Esophagus squamous epithelium (tissue), 5 donors: ENCODE results near the gene RTN4R. TPM values are rescaled to one million over a fixed set of nuclear protein-coding genes. Genes with fewer than 3 reads are reported as not detected.

Experiments
- DNase-seq: peaks from one replicate; lab custom pipeline; 2025; lab: John Stamatoyannopoulos, UW
- H3K27ac ChIP-seq, 4 donors: fragments of 200-600 bp; sonication (generic); one replicate each; pipeline ENCODE4 v1.5.1; 2016 to 2019; ENCODE audit warnings: mild to moderate bottlenecking in 1 of 4
- H3K27me3 ChIP-seq, 4 donors: fragments of 200-600 bp; sonication (generic); 1 replicate in 3 of 4; 2 replicates in 1 of 4; pipeline versions ENCODE4 v1.5.1 to v1.6.0; 2017 to 2021; ENCODE audit warnings: antibody characterized with exemption in 1 of 4
- H3K36me3 ChIP-seq, 3 donors: fragments of 200-600 bp; sonication (generic); one replicate each; pipeline ENCODE4 v1.5.1; 2016 to 2019
- H3K4me1 ChIP-seq, 3 donors: fragments of 200-600 bp; sonication (generic); one replicate each; pipeline ENCODE4 v1.5.1; 2017 to 2019
- H3K4me3 ChIP-seq, 4 donors: fragments of 200-600 bp; sonication (generic); 1 replicate in 3 of 4; 2 replicates in 1 of 4; pipeline ENCODE4 v1.5.1; 2016 to 2019; ENCODE audit warnings: mild to moderate bottlenecking in 2 of 4, moderate library complexity in 1 of 4
- H3K9me3 ChIP-seq, 3 donors: fragments of 200-600 bp; sonication (generic); one replicate each; pipeline ENCODE4 v1.5.1; 2016 to 2019
- POLR2A ChIP-seq, 4 donors: fragments of 450-650 bp; IDR thresholded peaks; one replicate each; pipeline ENCODE4 v1.6.1; 2017; ENCODE audit warnings: antibody characterized with exemption in 4 of 4, mild to moderate bottlenecking in 4 of 4, moderate library complexity in 3 of 4
- WGBS, 2 donors: methylation state at CpG; one replicate each; pipeline ENCODE4 v1.1.5; 2018; 5-methylcytosine and 5-hydroxymethylcytosine counted together
- intact Hi-C: fragments of 100-400 bp; cut with DNase I; formaldehyde crosslinking; loops from one replicate; pipeline ENCODE4 v1.15.0; 2022
- total RNA-seq, 4 donors: library from RNA; depleted of rRNA; stranded (reverse); fragments of >200 nt; gene quantifications; one replicate each; pipeline ENCODE4 v1.1.0, GENCODE V29; 2016
- TF ChIP-seq, protein P1 (sequence below), 6 experiments: fragments of 450-650 bp in 4 of 6; fragments of 200-600 bp in 2 of 6; sonication (generic) in 2 of 6; IDR thresholded peaks; one replicate each; pipeline ENCODE4 v1.5.1; 2016 to 2019; ENCODE audit warnings: antibody characterized with exemption in 6 of 6, mild to moderate bottlenecking in 4 of 6, moderate library complexity in 4 of 6
- donor health status: DM: yes; HTN: yes; CAD: no.

RTN4R gene
- total RNA-seq, 4 donors from 2014 or later, result 0.97 to 3.9 (median 2.5) TPM

DNA sequence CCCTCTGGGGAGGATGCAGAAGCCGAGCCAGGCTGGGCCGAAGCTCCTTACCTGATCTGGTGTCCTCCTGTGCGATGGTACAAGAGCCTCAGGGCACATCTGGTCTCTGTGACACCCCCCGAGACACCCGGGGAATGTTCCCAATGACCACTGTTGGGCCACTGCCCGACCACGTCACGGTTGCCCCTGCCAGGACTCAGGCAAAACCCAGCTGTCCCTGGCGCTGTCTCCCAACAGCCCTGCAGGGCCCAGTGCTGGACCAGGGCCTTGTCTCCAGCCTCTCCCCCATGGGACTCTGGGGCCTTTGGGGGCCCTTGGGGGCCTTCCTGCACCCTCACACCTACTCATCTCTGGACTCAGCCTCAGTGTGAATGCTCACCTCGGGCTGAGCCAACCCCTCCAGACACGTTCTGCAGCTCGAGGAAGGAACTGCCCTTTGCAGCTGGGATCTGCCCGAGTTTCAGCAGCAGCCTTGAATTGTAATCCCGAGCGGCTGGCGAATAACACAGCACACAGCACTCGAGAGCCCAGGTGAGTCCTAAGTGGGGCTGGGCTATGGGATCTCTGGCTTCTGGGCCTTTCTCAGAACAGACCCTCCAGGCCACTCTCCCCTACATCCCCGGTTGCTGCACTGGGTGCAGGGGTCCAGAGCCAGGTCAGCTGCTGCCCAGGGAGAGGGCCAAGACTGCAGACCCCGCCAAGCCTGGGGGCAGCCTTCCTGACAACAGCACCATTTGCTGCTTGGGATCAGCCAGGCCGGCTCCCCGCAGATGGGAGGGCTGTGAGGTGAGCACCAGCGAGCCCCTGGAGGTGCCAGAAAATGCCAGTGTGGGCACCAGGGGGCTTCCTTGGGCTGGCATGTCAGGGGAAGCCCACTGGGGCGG is 39.8 kb downstream of the RTN4R start:
- H3K4me1 ChIP-seq, result peaks cover 0 to 10% (median 0%) of the 10 kb centered on the region in 3 donors
- H3K27ac ChIP-seq, result no peak overlapping the region
- DNase-seq, result no peak
- no peak overlapping the region for H3K4me3 ChIP-seq
- WGBS, 2 donors, result no CpG with 5 or more reads among the region's 23 CpGs
- intact Hi-C loops, result loop anchor here (10.0 kb wide), 1 partner anchor 63 kb away; no protein-coding TSS in a partner anchor
- TF ChIP-seq, protein P1, sequence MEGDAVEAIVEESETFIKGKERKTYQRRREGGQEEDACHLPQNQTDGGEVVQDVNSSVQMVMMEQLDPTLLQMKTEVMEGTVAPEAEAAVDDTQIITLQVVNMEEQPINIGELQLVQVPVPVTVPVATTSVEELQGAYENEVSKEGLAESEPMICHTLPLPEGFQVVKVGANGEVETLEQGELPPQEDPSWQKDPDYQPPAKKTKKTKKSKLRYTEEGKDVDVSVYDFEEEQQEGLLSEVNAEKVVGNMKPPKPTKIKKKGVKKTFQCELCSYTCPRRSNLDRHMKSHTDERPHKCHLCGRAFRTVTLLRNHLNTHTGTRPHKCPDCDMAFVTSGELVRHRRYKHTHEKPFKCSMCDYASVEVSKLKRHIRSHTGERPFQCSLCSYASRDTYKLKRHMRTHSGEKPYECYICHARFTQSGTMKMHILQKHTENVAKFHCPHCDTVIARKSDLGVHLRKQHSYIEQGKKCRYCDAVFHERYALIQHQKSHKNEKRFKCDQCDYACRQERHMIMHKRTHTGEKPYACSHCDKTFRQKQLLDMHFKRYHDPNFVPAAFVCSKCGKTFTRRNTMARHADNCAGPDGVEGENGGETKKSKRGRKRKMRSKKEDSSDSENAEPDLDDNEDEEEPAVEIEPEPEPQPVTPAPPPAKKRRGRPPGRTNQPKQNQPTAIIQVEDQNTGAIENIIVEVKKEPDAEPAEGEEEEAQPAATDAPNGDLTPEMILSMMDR (IDR thresholded peaks at IDR 0.05), result no peak
- TF ChIP-seq POLR2A (IDR thresholded peaks at IDR 0.05), result no peak
- no peaks in the 10 kb centered on the region for H3K36me3 ChIP-seq
- peaks cover 0 to 16% (median 0%) of the 10 kb centered on the region in 4 donors for H3K27me3 ChIP-seq
- no peaks in the 10 kb centered on the region for H3K9me3 ChIP-seq

DNA sequence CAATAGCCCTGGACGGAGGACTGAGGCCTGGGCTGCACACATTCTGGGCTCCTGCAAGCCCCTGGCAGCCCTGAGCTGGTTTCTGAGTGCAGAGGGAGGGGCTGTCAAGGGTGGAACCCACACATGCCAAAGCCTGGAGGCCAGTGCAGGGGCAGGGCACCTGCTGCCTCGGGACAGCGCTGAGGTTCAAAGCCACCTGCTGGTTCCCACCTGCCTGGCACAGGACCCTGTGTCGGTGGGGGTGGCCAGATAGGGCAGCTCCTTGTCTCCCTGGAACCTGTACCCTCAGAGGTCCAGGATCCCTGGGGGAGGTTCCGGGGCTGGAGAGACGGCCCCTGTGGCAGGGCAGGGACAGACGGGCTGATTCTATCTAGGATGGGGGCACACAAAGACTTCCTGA is 40.8 kb downstream of the RTN4R start:
- Histone ChIP-seq H3K27me3 (peaks cover 0 to 16% (median 0%) of the 10 kb centered on the region in 4 donors), H3K4me3 (no peak overlapping the region), H3K9me3 (no peaks in the 10 kb centered on the region), H3K36me3 (no peaks in the 10 kb centered on the region), H3K27ac (no peak overlapping the region), H3K4me1 (peaks cover 0 to 15% (median 0%) of the 10 kb centered on the region in 3 donors)
- WGBS, 2 donors, result 100% methylated on average over 1 of the region's 7 CpGs; no CpG with 5 or more reads in 1 of the 2 donors
- no peak for DNase-seq
- TF ChIP-seq, protein P1 (IDR thresholded peaks at IDR 0.05), result no peak
- no peak for TF ChIP-seq POLR2A (IDR thresholded peaks at IDR 0.05)
- intact Hi-C loops, result loop anchor here (10.0 kb wide), 1 partner anchor 63 kb away; no protein-coding TSS in a partner anchor

DNA sequence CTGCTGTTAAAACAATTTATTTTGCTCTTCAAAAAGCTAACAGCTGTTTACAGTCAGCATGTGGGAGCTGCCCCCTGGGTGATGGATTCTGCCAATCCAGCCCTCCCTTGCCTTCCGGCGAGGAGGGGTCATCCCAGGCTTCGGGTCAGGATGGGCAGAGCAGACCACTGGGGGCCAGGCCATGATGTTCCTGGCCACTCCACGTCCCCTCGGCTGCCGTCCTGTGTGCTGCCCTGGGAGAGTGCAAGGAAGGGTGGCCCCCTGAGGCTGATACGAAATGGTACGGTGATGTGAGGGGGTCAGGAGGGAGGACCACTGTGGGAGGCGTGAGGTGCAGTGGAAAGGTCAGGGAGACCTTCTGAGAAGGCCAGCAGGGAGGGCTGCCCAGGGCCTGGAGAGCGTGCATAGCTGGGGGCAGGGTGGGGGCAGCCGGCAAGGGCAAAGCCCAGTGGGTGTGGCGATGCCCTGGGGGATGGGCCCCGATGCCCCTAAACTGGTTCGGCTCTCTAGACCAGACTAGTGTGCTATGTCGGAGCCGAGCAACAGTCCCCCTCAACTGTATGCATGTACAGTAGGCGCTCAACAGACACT is 41.3 kb downstream of the RTN4R start:
- intact Hi-C loops, result loop anchor here (10.0 kb wide), 1 partner anchor 62 kb away; no protein-coding TSS in a partner anchor
- no peak for DNase-seq

DNA sequence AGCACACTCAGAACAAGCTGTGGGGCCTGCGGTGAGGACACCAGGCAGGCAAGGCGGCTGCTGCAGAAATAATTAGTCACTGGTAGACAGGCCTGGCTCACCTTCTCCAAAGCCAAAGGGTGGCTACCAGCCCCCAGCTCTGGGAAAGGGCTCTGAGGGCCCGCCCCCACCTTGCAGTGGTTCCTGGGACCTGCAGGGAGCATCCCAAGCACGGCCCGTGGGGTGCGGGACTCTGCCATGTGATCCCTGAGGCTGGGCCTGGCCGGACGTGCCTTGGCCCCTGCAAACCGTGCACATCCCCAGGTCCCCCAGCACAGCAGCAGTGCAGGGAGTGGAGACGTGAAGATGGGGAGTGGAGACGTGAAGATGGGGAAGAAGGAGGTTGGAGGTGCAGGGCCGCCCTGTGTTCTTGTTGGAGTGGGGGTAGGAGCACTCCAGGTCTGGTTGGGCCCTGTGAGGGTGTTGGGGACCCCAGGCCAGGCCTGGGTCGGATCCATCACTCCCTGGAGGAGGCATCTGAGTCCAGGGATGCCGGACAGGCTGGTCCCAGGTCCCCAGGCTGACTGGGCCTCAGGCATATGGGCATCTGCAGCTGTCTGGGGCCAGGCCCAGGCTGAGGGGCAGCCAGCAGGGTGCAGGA is 41.9 kb downstream of the RTN4R start:
- 83 to 100% methylated on average over 2 to 3 of the region's 14 CpGs for WGBS, 2 donors
- Histone ChIP-seq H3K27me3 (peaks cover 0 to 16% (median 0%) of the 10 kb centered on the region in 4 donors), H3K36me3 (no peaks in the 10 kb centered on the region), H3K4me3 (no peak overlapping the region), H3K4me1 (peaks cover 0 to 20% (median 0%) of the 10 kb centered on the region in 3 donors), H3K27ac (no peak overlapping the region), H3K9me3 (no peaks in the 10 kb centered on the region)
- TF ChIP-seq, protein P1 (IDR thresholded peaks at IDR 0.05), result no peak
- no peak for TF ChIP-seq POLR2A (IDR thresholded peaks at IDR 0.05)
- no peak for DNase-seq
- intact Hi-C loops, result loop anchor here (10.0 kb wide), 1 partner anchor 61 kb away; no protein-coding TSS in a partner anchor

More for the DNA sequence above, 41.3 kb downstream of the RTN4R start:
- Histone ChIP-seq H3K27ac (no peak overlapping the region), H3K36me3 (no peaks in the 10 kb centered on the region), H3K4me1 (peaks cover 0 to 20% (median 0%) of the 10 kb centered on the region in 3 donors), H3K4me3 (no peak overlapping the region), H3K9me3 (no peaks in the 10 kb centered on the region), H3K27me3 (peaks cover 0 to 16% (median 0%) of the 10 kb centered on the region in 4 donors)
- WGBS, 2 donors, result 66 to 80% methylated on average over 2 to 10 of the region's 17 CpGs
- TF ChIP-seq, protein P1 (IDR thresholded peaks at IDR 0.05), result no peak
- TF ChIP-seq POLR2A (IDR thresholded peaks at IDR 0.05), result no peak
